22Rv1 (cell line): ENCODE measurements around the gene CEP131.

ENCODE experiments used
- CTCF ChIP-seq: fragments of 450-650 bp; IDR thresholded peaks from 2 replicates; pipeline ENCODE4 v1.5.1; 2017; ENCODE audit warnings: mild to moderate bottlenecking
- ZFX ChIP-seq: fragments of 450-650 bp; IDR thresholded peaks from 2 replicates; pipeline ENCODE4 v1.6.1; 2017; ENCODE audit warnings: antibody characterized with exemption, borderline replicate concordance

GRCh38 chr17:81254955-81255717, 32.4 kb upstream of the CEP131 start:
- TF ChIP-seq CTCF (no peak), ZFX (no peak)
